Activated CD4-positive, alpha-beta T cell treated with anti-CD3 and anti-CD28 coated beads, Interleukin-2, amount 50 U/mL, for 4 hours (primary cell): Measurements from ENCODE around the gene CENPS.
A peak's percentile ranks its signal among the peaks of the same experiment; 100 is the strongest.
"Not testable (repeated sequence)": the region's sequence is repeated elsewhere in the genome, so short reads cannot be mapped to it uniquely, and the experiment has no call there.

Source experiments
- DNase-seq, 2 experiments: peaks; one replicate each; pipeline ENCODE4 v3.0.0-alpha.2; 2020

The CENPS gene

GRCh38 chr1:10430216-10431069 lies at the start of gene CENPS:
Gene CENPS (plus strand): TSS chr1:10430433. CDS start chr1:10430518, 85 bp downstream.
- peak; percentile 79 to 82 for DNase-seq

- DNase-seq = no peak
These were observed 49.5 kb upstream of the CENPS start for GRCh38 chr1:10380594-10381275.

GRCh38 chr1:10383630-10384029 lies 46.6 kb upstream of the CENPS start:
- no peak for DNase-seq

- DNase-seq = no peak
These were observed 46.0 kb upstream of the CENPS start for GRCh38 chr1:10384219-10384618.

GRCh38 chr1:10386761-10387676 lies 43.2 kb upstream of the CENPS start:
- DNase-seq = no peak

GRCh38 chr1:10387677-10388386 lies 42.4 kb upstream of the CENPS start:
- DNase-seq = no peak

- DNase-seq = no peak
These were observed 41.9 kb upstream of the CENPS start for GRCh38 chr1:10388387-10388715.

GRCh38 chr1:10389271-10389973 lies 40.8 kb upstream of the CENPS start:
- no peak for DNase-seq

- DNase-seq = no peak
These were observed 33.4 kb upstream of the CENPS start for GRCh38 chr1:10396870-10397269.

GRCh38 chr1:10398278-10398733 lies 31.9 kb upstream of the CENPS start:
- DNase-seq = no peak

- DNase-seq = peak; percentile 96 to 97
These were observed 31.3 kb upstream of the CENPS start, which contains the start of gene PGD for GRCh38 chr1:10398734-10399443. Gene PGD (plus strand): TSS chr1:10399064. CDS start chr1:10399118, 54 bp downstream.

GRCh38 chr1:10399444-10399941 lies 30.7 kb upstream of the CENPS start:
- DNase-seq = no peak

- DNase-seq = no peak
These were observed 30.2 kb upstream of the CENPS start for GRCh38 chr1:10400013-10400412.

GRCh38 chr1:10401281-10401680 lies 29.0 kb upstream of the CENPS start:
- DNase-seq = no peak

GRCh38 chr1:10402729-10403274 lies 27.4 kb upstream of the CENPS start:
- DNase-seq = no peak

- DNase-seq = no peak
These were observed 23.0 kb upstream of the CENPS start for GRCh38 chr1:10407201-10407600.

- no peak for DNase-seq
These were observed 14.9 kb upstream of the CENPS start for GRCh38 chr1:10415211-10415930.

GRCh38 chr1:10415967-10416366 lies 14.3 kb upstream of the CENPS start:
- not testable (repeated sequence) for DNase-seq

- not testable (repeated sequence) for DNase-seq
These were observed 11.5 kb upstream of the CENPS start for GRCh38 chr1:10418741-10419140.

GRCh38 chr1:10419351-10419750 lies 10.9 kb upstream of the CENPS start:
- no peak for DNase-seq
